HCT116 (cell line): ENCODE data around the gene FGF7. TPM values are rescaled to one million over a fixed set of nuclear protein-coding genes. Genes with fewer than 3 reads are reported as not detected.

Experiments used
- ATAC-seq: fragments of 200-7000 bp; cut with Tn5 transposase; 2 replicates; pipeline ENCODE4 v1.9.1; 2020; ENCODE audit warnings: mild to moderate bottlenecking, moderate library complexity
- BruUV-seq: library from RNA; stranded (reverse); fragments of 400-500 nt; replicated peaks from 2 replicates; lab custom pipeline; 2021; lab: Mats Ljungman, UMichigan
- CTCF ChIA-PET: fragments of 300-600 bp; sonication (Branson Sonifier 250); formaldehyde crosslinking; loops from one replicate; lab custom pipeline; 2021; ENCODE audit warnings: antibody characterized with exemption; lab: Charles Lee
- POLR2A ChIA-PET: fragments of 300-600, 350-600 bp; sonication (Branson Sonifier 250); formaldehyde crosslinking; loops from one replicate; lab custom pipeline; 2021; ENCODE audit warnings: antibody characterized with exemption; lab: Charles Lee
- RAD21 ChIA-PET, 2 experiments: fragments of 300-600 bp; sonication (Branson Sonifier 250); formaldehyde crosslinking; loops; one replicate each; lab custom pipeline; 2023; ENCODE audit warnings: low total read pairs in 2 of 2; ENCODE audit not compliant: uncharacterized antibody in 2 of 2, unreplicated experiment in 2 of 2, low non-redundant PET in 1 of 2; lab: Charles Lee
- DNase-seq: peaks from one replicate; pipeline ENCODE4 v3.0.0-alpha.2; 2010; ENCODE audit warnings: low read depth, low spot score
- H2AFZ ChIP-seq: fragments of 200-600 bp; shearing (Covaris generic), sonication (generic); 2 replicates; pipeline ENCODE4 v1.6.1; 2017; ENCODE audit warnings: low read depth, mixed run types, mixed read lengths, antibody characterized with exemption, low read length; ENCODE audit not compliant: poor library complexity, severe bottlenecking
- H3K27ac ChIP-seq: 2 replicates; pipeline ENCODE4 v1.5.1; 2012; ENCODE audit warnings: low read depth, low read length
- H3K27me3 ChIP-seq: fragments of 200-600 bp; sonication (generic); 2 replicates; pipeline ENCODE4 v1.6.1; 2016; ENCODE audit warnings: mixed run types, low read length, mixed read lengths; ENCODE audit not compliant: insufficient read depth
- H3K36me3 ChIP-seq, 2 experiments: fragments of 200-500 bp in 1 of 2; fragments of 200-600 bp in 1 of 2; sonication (Bioruptor generic) in 1 of 2; sonication (generic) in 1 of 2; 2 replicates each; pipeline versions ENCODE4 v1.5.1 to v1.6.1; 2014 to 2016; ENCODE audit warnings: low read length in 2 of 2, inconsistent platforms in 1 of 2, mixed read lengths in 1 of 2, mixed run types in 1 of 2; ENCODE audit not compliant: insufficient read depth in 2 of 2, control insufficient read depth in 1 of 2
- H3K4me1 ChIP-seq, 2 experiments: fragments of 200-600 bp in 1 of 2; sonication (generic) in 1 of 2; 2 replicates each; pipeline versions ENCODE4 v1.5.1 to v1.6.1; 2012 to 2017; ENCODE audit warnings: low read length in 2 of 2, inconsistent platforms in 1 of 2, mild to moderate bottlenecking in 1 of 2, mixed read lengths in 1 of 2, mixed run types in 1 of 2, moderate library complexity in 1 of 2; ENCODE audit not compliant: insufficient read depth in 2 of 2, control insufficient read depth in 1 of 2
- H3K4me2 ChIP-seq: fragments of 200-600 bp; sonication (generic); 2 replicates; pipeline ENCODE4 v1.6.1; 2017; ENCODE audit warnings: mixed run types, low read length, mixed read lengths
- H3K4me3 ChIP-seq, 2 experiments: fragments of 200-600 bp in 1 of 2; sonication (generic) in 1 of 2; replicated peaks in 1 of 2; 2 replicates each; pipeline ENCODE4 v1.5.1; 2011 to 2016; ENCODE audit warnings: low read length in 2 of 2, control low read depth in 1 of 2, low read depth in 1 of 2, mild to moderate bottlenecking in 1 of 2, mixed read lengths in 1 of 2, mixed run types in 1 of 2
- H3K79me2 ChIP-seq: fragments of 200-600 bp; sonication (generic); 2 replicates; pipeline ENCODE4 v1.6.1; 2017; ENCODE audit warnings: mild to moderate bottlenecking, mixed run types, low read length, moderate library complexity, mixed read lengths; ENCODE audit not compliant: insufficient read depth
- H3K9ac ChIP-seq: fragments of 200-600 bp; sonication (generic); 2 replicates; pipeline ENCODE4 v1.6.1; 2016; ENCODE audit warnings: low read length, mixed read lengths
- H3K9me2 ChIP-seq: fragments of 200-600 bp; sonication (generic), shearing (Covaris generic); 2 replicates; pipeline ENCODE4 v1.6.1; 2017; ENCODE audit warnings: mixed run types, mild to moderate bottlenecking, moderate library complexity; ENCODE audit not compliant: insufficient read depth
- H3K9me3 ChIP-seq, 2 experiments: fragments of 200-500 bp in 1 of 2; fragments of 200-600 bp in 1 of 2; sonication (Bioruptor generic) in 1 of 2; sonication (generic) in 1 of 2; 2 replicates each; pipeline ENCODE4 v1.6.1; 2014 to 2017; ENCODE audit warnings: low read length in 2 of 2, mixed read lengths in 2 of 2, inconsistent platforms in 1 of 2, low read depth in 1 of 2, mild to moderate bottlenecking in 1 of 2, mixed run types in 1 of 2, moderate library complexity in 1 of 2; ENCODE audit not compliant: control insufficient read depth in 1 of 2, insufficient read depth in 1 of 2
- H4K20me1 ChIP-seq: fragments of 200-600 bp; sonication (generic), shearing (Covaris generic); 2 replicates; pipeline ENCODE4 v1.6.1; 2017; ENCODE audit warnings: mixed run types, mild to moderate bottlenecking, moderate library complexity; ENCODE audit not compliant: insufficient read depth
- ATF3 ChIP-seq: IDR thresholded peaks from 2 replicates; pipeline ENCODE4 v1.6.1; 2012
- CBX3 ChIP-seq: IDR thresholded peaks from 2 replicates; pipeline ENCODE4 v1.6.1; 2012; ENCODE audit warnings: low read depth
- CEBPB ChIP-seq: IDR thresholded peaks from 2 replicates; pipeline ENCODE4 v1.6.1; 2012; ENCODE audit warnings: low read depth
- CTCF ChIP-seq, 3 experiments: fragments of 200-600 bp in 1 of 3; sonication (generic) in 1 of 3; IDR thresholded peaks in 2 of 3; conservative IDR thresholded peaks in 1 of 3; 2 replicates each; pipeline ENCODE4 v1.5.1; 2012 to 2017; ENCODE audit warnings: low read depth in 2 of 3, low read length in 2 of 3, antibody characterized with exemption in 1 of 3, borderline replicate concordance in 1 of 3, control low read depth in 1 of 3, mild to moderate bottlenecking in 1 of 3, mixed read lengths in 1 of 3, mixed run types in 1 of 3, moderate library complexity in 1 of 3; ENCODE audit not compliant: insufficient read depth in 1 of 3
- ELF1 ChIP-seq: IDR thresholded peaks from 2 replicates; pipeline ENCODE4 v1.6.1; 2012; ENCODE audit warnings: low read depth, borderline replicate concordance
- EZH2 ChIP-seq: fragments of 200-600 bp; sonication (generic); IDR thresholded peaks from 2 replicates; pipeline ENCODE4 v1.6.1; 2017; ENCODE audit warnings: antibody characterized with exemption, mixed run types
- EZH2phosphoT487 ChIP-seq: fragments of 200-600 bp; IDR thresholded peaks from 2 replicates; pipeline ENCODE4 v1.6.1; 2018; ENCODE audit warnings: antibody characterized with exemption, borderline replicate concordance
- FOSL1 ChIP-seq: IDR thresholded peaks from 2 replicates; pipeline ENCODE4 v1.6.1; 2012; ENCODE audit warnings: low read depth
- MAX ChIP-seq: IDR thresholded peaks from 2 replicates; pipeline ENCODE4 v1.6.1; 2012
- REST ChIP-seq: IDR thresholded peaks from 2 replicates; pipeline ENCODE4 v1.6.1; 2012; ENCODE audit warnings: low read depth
- SIN3A ChIP-seq: IDR thresholded peaks from 2 replicates; pipeline ENCODE4 v1.6.1; 2012; ENCODE audit warnings: low read depth
- SRF ChIP-seq: IDR thresholded peaks from 2 replicates; pipeline ENCODE4 v1.6.1; 2012; ENCODE audit warnings: low read depth
- ZFX ChIP-seq: fragments of 450-650 bp; IDR thresholded peaks from 2 replicates; pipeline ENCODE4 v1.6.1; 2017
- intact Hi-C: fragments of 100-400 bp; cut with micrococcal nuclease; formaldehyde crosslinking; loops from 2 replicates; pipeline ENCODE4 v1.10.0; 2022
- total RNA-seq: library from RNA; stranded (reverse); gene quantifications from one replicate; pipeline ENCODE4 v1.2.1, GENCODE V29; 2021; ENCODE audit not compliant: unreplicated experiment

Gene FGF7
- total RNA-seq, 1 experiment from 2014 or later: 0.49 TPM

- no peak overlapping the region for H3K4me2 ChIP-seq
- no peak overlapping the region for H3K9ac ChIP-seq
- H3K27me3 ChIP-seq: no peaks in the 10 kb centered on the region
- BruUV-seq: no TSS peak
- no peak overlapping the region for H3K27ac ChIP-seq
- POLR2A ChIA-PET: no interaction called here
- no peak overlapping the region for H3K4me3 ChIP-seq
- H3K4me1 ChIP-seq: no peaks in the 10 kb centered on the region
- no peaks in the 10 kb centered on the region for H3K9me3 ChIP-seq
- intact Hi-C loops: no loop called here
- no peak for TF ChIP-seq EZH2phosphoT487
- no peak for TF ChIP-seq EZH2
- TF ChIP-seq CBX3: no peak
- TF ChIP-seq MAX: no peak
- TF ChIP-seq CEBPB: no peak
- RAD21 ChIA-PET: no interaction called here
- no peaks in the 10 kb centered on the region for H4K20me1 ChIP-seq
- CTCF ChIA-PET: interaction anchor here (0.7 to 2.3 kb wide), 14 partner anchors 10 to 844 kb away, joined by 3 to 15 read pairs (median 4); partner anchors contain the start of gene FGF7
- no peak for ATAC-seq
- H3K9me2 ChIP-seq: no peaks in the 10 kb centered on the region
- H3K79me2 ChIP-seq: no peaks in the 10 kb centered on the region
- H2AFZ ChIP-seq: no peak overlapping the region
- H3K36me3 ChIP-seq: no peaks in the 10 kb centered on the region
- DNase-seq: no peak
These were observed 48.7 kb downstream of the FGF7 start for GRCh38 chr15:49471733-49472132.

- H2AFZ ChIP-seq: no peak overlapping the region
- intact Hi-C loops: no loop called here
- ATAC-seq: no peak
- ChIA-PET CTCF (interaction anchor here (0.9 to 2.3 kb wide), 7 partner anchors 11 to 531 kb away, joined by 3 to 15 read pairs (median 9); partner anchors contain the start of gene FGF7), RAD21 (interaction anchor here in 1 of 2 experiments (0.7 kb wide), 1 partner anchor 165 kb away, joined by 3 read pairs; no protein-coding TSS in a partner anchor), POLR2A (no interaction called here)
- no peaks in the 10 kb centered on the region for H3K9me2 ChIP-seq
- H3K4me3 ChIP-seq: no peak overlapping the region
- TF ChIP-seq REST (no peak), ZFX (no peak), ELF1 (no peak), SIN3A (no peak), ATF3 (no peak), FOSL1 (no peak), SRF (no peak), CEBPB (no peak), CTCF (IDR thresholded peaks at IDR 0.05 in 2 of 3, conservative IDR thresholded peaks at IDR 0.05 in 1 of 3; ENCODE audit: borderline replicate concordance in 1 of 3, insufficient read depth in 1 of 3, low read depth in 2 of 3, low read length in 2 of 3) (no peak)
- no peaks in the 10 kb centered on the region for H3K79me2 ChIP-seq
- H3K4me2 ChIP-seq: no peak overlapping the region
- no peaks in the 10 kb centered on the region for H3K4me1 ChIP-seq
- no TSS peak for BruUV-seq
- no peaks in the 10 kb centered on the region for H4K20me1 ChIP-seq
- DNase-seq: no peak
- H3K9ac ChIP-seq: no peak overlapping the region
- H3K27me3 ChIP-seq: no peaks in the 10 kb centered on the region
- no peaks in the 10 kb centered on the region for H3K9me3 ChIP-seq
- no peaks in the 10 kb centered on the region for H3K36me3 ChIP-seq
- H3K27ac ChIP-seq: no peak overlapping the region
These were observed 49.3 kb downstream of the FGF7 start for GRCh38 chr15:49472338-49472737.
